GM12864 (cell line): ENCODE data around the gene ADAMTS19.

Experiments used
- DNase-seq: peaks from one replicate; pipeline ENCODE4 v3.0.0-alpha.2; 2011; ENCODE audit warnings: low read depth
- H3K4me3 ChIP-seq: 2 replicates; pipeline ENCODE4 v1.5.1; 2011; ENCODE audit warnings: mild to moderate bottlenecking, low read depth, low read length, control low read depth
- CTCF ChIP-seq: IDR thresholded peaks from 2 replicates; pipeline ENCODE4 v1.5.1; 2011; ENCODE audit warnings: low read depth, mild to moderate bottlenecking, moderate library complexity, low read length, control low read depth, inconsistent platforms; ENCODE audit errors: missing control alignments

ADAMTS19 gene

GRCh38 chr5:129448654-129449053 is 11.4 kb upstream of the ADAMTS19 start:
- H3K4me3 ChIP-seq: no peak overlapping the region
- TF ChIP-seq CTCF: no peak
- DNase-seq: no peak

- no peak overlapping the region for H3K4me3 ChIP-seq
These were observed 5.6 kb upstream of the ADAMTS19 start for GRCh38 chr5:129454461-129454860.

GRCh38 chr5:129459450-129459776 is 685 bp upstream of the ADAMTS19 start:
- no peak for TF ChIP-seq CTCF
- H3K4me3 ChIP-seq: no peak overlapping the region

More at GRCh38 chr5:129454461-129454860, 5.6 kb upstream of the ADAMTS19 start:
- no peak for TF ChIP-seq CTCF
- no peak for DNase-seq

GRCh38 chr5:129460672-129460935 is 506 bp downstream of the ADAMTS19 start:
- TF ChIP-seq CTCF: no peak
- DNase-seq: no peak
- no peak overlapping the region for H3K4me3 ChIP-seq

More at GRCh38 chr5:129459450-129459776, 685 bp upstream of the ADAMTS19 start:
- no peak for DNase-seq

- no peak for DNase-seq
- no peak for TF ChIP-seq CTCF
- no peak overlapping the region; the same call in 1 of the 2 replicates for H3K4me3 ChIP-seq
These were observed 1.0 kb downstream of the ADAMTS19 start for GRCh38 chr5:129460936-129461710.

- TF ChIP-seq CTCF: no peak
- no peak for DNase-seq
- no peak overlapping the region for H3K4me3 ChIP-seq
These were observed 1.7 kb downstream of the ADAMTS19 start for GRCh38 chr5:129461711-129462332.
